HepG2 (cell line): Measurements from ENCODE around the gene MOGAT3. TPM values are rescaled to one million over a fixed set of nuclear protein-coding genes. Genes with fewer than 3 reads are reported as not detected.
"Not testable (repeated sequence)": the region's sequence is repeated elsewhere in the genome, so short reads cannot be mapped to it uniquely, and the experiment has no call there.

ENCODE experiments used
- ATAC-seq: fragments of 200-7000 bp; cut with Tn5 transposase; 3 replicates; pipeline ENCODE4 v1.9.1; 2020; ENCODE audit warnings: mild to moderate bottlenecking, moderate library complexity
- BruUV-seq: library from RNA; stranded (reverse); fragments of 400-500 nt; replicated peaks from 2 replicates; lab custom pipeline; 2021; lab: Mats Ljungman, UMichigan
- CTCF ChIA-PET: fragments of 300-600 bp; formaldehyde crosslinking; extraction: SDS; loops from one replicate; lab custom pipeline; 2021; ENCODE audit warnings: low total read pairs, inconsistent platforms, low intra/inter-chr PET ratio; lab: Yijun Ruan, JAX
- POLR2A ChIA-PET: fragments of 350-600 bp; sonication (Branson Sonifier 250); formaldehyde crosslinking; loops from one replicate; lab custom pipeline; 2020; ENCODE audit warnings: antibody characterized with exemption, inconsistent platforms; lab: Yijun Ruan, JAX
- DNase-seq: peaks from one replicate; pipeline ENCODE4 v3.0.0-alpha.2; 2015; ENCODE audit warnings: low spot score
- FAIRE-seq: peaks from 3 replicates; lab custom pipeline; 2011; peaks lifted over from hg19 to GRCh38; lab: Jason Lieb, UNC
- H2AFZ ChIP-seq: one replicate; pipeline ENCODE4 v1.6.1; 2011; ENCODE audit warnings: low read length, inconsistent platforms
- H3K27ac ChIP-seq: fragments of 300-600 bp; 3 replicates; pipeline ENCODE4 v1.8.0; 2011; ENCODE audit warnings: mixed run types, mild to moderate bottlenecking, mixed read lengths, low read length, inconsistent platforms; ENCODE audit not compliant: insufficient read depth; ENCODE audit errors: extremely low read length
- H3K27me3 ChIP-seq, 2 experiments: fragments of 200-600 bp in 1 of 2; 2 replicates in 1 of 2; 3 replicates in 1 of 2; pipeline versions ENCODE4 v1.6.0 to v1.8.0; 2011; ENCODE audit warnings: low read length in 2 of 2, mild to moderate bottlenecking in 2 of 2, moderate library complexity in 2 of 2, inconsistent platforms in 1 of 2; ENCODE audit not compliant: insufficient read depth in 2 of 2, control insufficient read depth in 1 of 2
- H3K36me3 ChIP-seq, 2 experiments: fragments of 200-600 bp in 1 of 2; replicated peaks in 1 of 2; 2 replicates in 1 of 2; 3 replicates in 1 of 2; pipeline versions ENCODE4 v1.5.1 to v1.8.0; 2011; ENCODE audit warnings: low read length in 2 of 2, inconsistent platforms in 1 of 2; ENCODE audit not compliant: insufficient read depth in 2 of 2, control insufficient read depth in 1 of 2
- H3K4me1 ChIP-seq: 2 replicates; pipeline ENCODE4 v1.5.1; 2012; ENCODE audit warnings: low read length, inconsistent platforms; ENCODE audit not compliant: insufficient read depth
- H3K4me2 ChIP-seq: 2 replicates; pipeline ENCODE4 v1.6.0; 2011; ENCODE audit warnings: low read depth, low read length, inconsistent platforms
- H3K4me3 ChIP-seq, 3 experiments: fragments of 200-600 bp in 1 of 3; sonication (generic), shearing (Covaris generic) in 1 of 3; replicated peaks in 1 of 3; 2 replicates each; pipeline ENCODE4 v1.5.1; 2011 to 2016; ENCODE audit warnings: low read length in 3 of 3, inconsistent platforms in 2 of 3, low read depth in 2 of 3, mild to moderate bottlenecking in 2 of 3, control low read depth in 1 of 3, mixed read lengths in 1 of 3; ENCODE audit not compliant: insufficient read depth in 1 of 3
- H3K79me2 ChIP-seq: one replicate; pipeline ENCODE4 v1.6.1; 2011; ENCODE audit warnings: low read length, inconsistent platforms; ENCODE audit not compliant: insufficient read depth
- H3K9ac ChIP-seq: 2 replicates; pipeline ENCODE4 v1.6.0; 2011; ENCODE audit warnings: mild to moderate bottlenecking, low read depth, low read length, inconsistent platforms; ENCODE audit not compliant: insufficient read depth
- H3K9me3 ChIP-seq: 2 replicates; pipeline ENCODE4 v1.5.1; 2012; ENCODE audit warnings: mild to moderate bottlenecking, low read length
- H4K20me1 ChIP-seq: 2 replicates; pipeline ENCODE4 v1.6.0; 2011; ENCODE audit warnings: inconsistent platforms, mild to moderate bottlenecking, low read length, moderate library complexity; ENCODE audit not compliant: insufficient read depth
- DNMT3B ChIP-seq: conservative IDR thresholded peaks from 2 replicates; pipeline ENCODE4 v1.6.1; 2016; ENCODE audit warnings: missing biosample characterization, control low read depth
- GTF3A ChIP-seq: sonication (generic); formaldehyde crosslinking; conservative IDR thresholded peaks from 2 replicates; pipeline ENCODE4 v1.4.0; 2020; ENCODE audit warnings: mild to moderate bottlenecking, missing genetic modification reagents
- HINFP ChIP-seq: sonication (generic); formaldehyde crosslinking; IDR thresholded peaks from 2 replicates; pipeline ENCODE4 v1.4.0; 2020; ENCODE audit warnings: low read depth, mild to moderate bottlenecking, missing genetic modification reagents
- NBN ChIP-seq: fragments of 450-650 bp; conservative IDR thresholded peaks from 2 replicates; pipeline ENCODE4 v1.6.1; 2017
- NCOR1 ChIP-seq: fragments of 200-600 bp; sonication (generic); IDR thresholded peaks from 2 replicates; pipeline ENCODE4 v1.7.0; 2017; ENCODE audit warnings: antibody characterized with exemption, low read length, borderline replicate concordance
- SNRNP70 ChIP-seq: fragments of 200-400 bp; formaldehyde crosslinking; IDR thresholded peaks from 2 replicates; pipeline ENCODE4 v1.6.1; 2017; ENCODE audit warnings: mild to moderate bottlenecking, low read depth, low read length, moderate library complexity
- TOE1 ChIP-seq: sonication (generic); formaldehyde crosslinking; IDR thresholded peaks from 2 replicates; pipeline ENCODE4 v1.4.0; 2020; ENCODE audit warnings: mild to moderate bottlenecking, missing genetic modification reagents
- YEATS2 ChIP-seq: sonication (generic); formaldehyde crosslinking; IDR thresholded peaks from 2 replicates; pipeline ENCODE4 v1.4.0; 2020; ENCODE audit warnings: missing genetic modification reagents, borderline replicate concordance
- ZEB1 ChIP-seq: IDR thresholded peaks from 2 replicates; pipeline ENCODE4 v1.6.1; 2012; ENCODE audit warnings: mild to moderate bottlenecking, low read depth, inconsistent platforms; ENCODE audit not compliant: insufficient replicate concordance
- ZNF260 ChIP-seq: sonication (generic); formaldehyde crosslinking; IDR thresholded peaks from 2 replicates; pipeline ENCODE4 v1.4.0; 2020; ENCODE audit warnings: missing genetic modification reagents, low read depth, mild to moderate bottlenecking, borderline replicate concordance
- ZNF414 ChIP-seq: sonication (generic); formaldehyde crosslinking; IDR thresholded peaks from 2 replicates; pipeline ENCODE4 v1.5.0; 2020; ENCODE audit warnings: missing genetic modification reagents
- ZNF747 ChIP-seq: sonication (generic); formaldehyde crosslinking; IDR thresholded peaks from 2 replicates; pipeline ENCODE4 v1.8.1; 2023; ENCODE audit warnings: missing genetic modification reagents, mild to moderate bottlenecking, borderline replicate concordance
- ZNF770 ChIP-seq: sonication (generic); formaldehyde crosslinking; IDR thresholded peaks from 2 replicates; pipeline ENCODE4 v1.5.0; 2020; ENCODE audit warnings: mild to moderate bottlenecking, missing genetic modification reagents
- ZSCAN31 ChIP-seq: sonication (generic); formaldehyde crosslinking; IDR thresholded peaks from 2 replicates; pipeline ENCODE4 v1.5.0; 2020; ENCODE audit warnings: low read depth, mild to moderate bottlenecking, missing genetic modification reagents
- WGBS: methylation state at CpG from one replicate; pipeline ENCODE4 v1.1.6; 2017; ENCODE audit warnings: low lambda C conversion rate; 5-methylcytosine and 5-hydroxymethylcytosine counted together
- in situ Hi-C: cut with HindIII; loops from 2 replicates; pipeline ENCODE4 v1.10.0; 2017; ENCODE audit warnings: low pct_unique_long_range_greater_than_20kb; ENCODE audit not compliant: extremely low pct_ligation_motif_present
- intact Hi-C: fragments of 100-400 bp; cut with micrococcal nuclease; formaldehyde crosslinking; loops from one replicate; pipeline ENCODE4 v1.10.0; 2022; ENCODE audit not compliant: unreplicated experiment
- polyA plus RNA-seq, 8 experiments: library from polyadenylated mRNA; depleted of rRNA in 3 of 8; stranded (reverse) in 7 of 8; unstranded in 1 of 8; fragments of >200 nt; fragmentation: Illumina TruSeq in 4 of 8; extraction: Trizol in 4 of 8; gene quantifications; 2 replicates each; pipeline versions ENCODE4 v1.2.1 to v1.2.3, GENCODE V29; 2011 to 2016; ENCODE audit warnings: low read depth in 4 of 8, missing spikeins in 1 of 8, mixed read lengths in 1 of 8; ENCODE audit not compliant: insufficient read depth in 1 of 8
- total RNA-seq, 5 experiments: library from RNA; depleted of rRNA; stranded (reverse); fragments of >200 nt; fragmentation: Illumina TruSeq; extraction: Trizol; gene quantifications; 2 replicates each; pipeline ENCODE4 v1.2.3, GENCODE V29; 2016; ENCODE audit warnings: low read depth in 1 of 5

MOGAT3 gene
- total and polyA plus RNA-seq, 2 of the 13 experiments (the other 11 are each of a cell fraction or from before 2014, with no cell fraction given), result 22.5 to 30.5 TPM

GRCh38 chr7:101199522-101199921, 1.3 kb downstream of the MOGAT3 start:
- H3K9ac ChIP-seq, FAIRE-seq, H3K36me3 ChIP-seq, BruUV-seq, H2AFZ ChIP-seq, ATAC-seq, H4K20me1 ChIP-seq, H3K9me3 ChIP-seq, DNase-seq, intact Hi-C loops, H3K27ac ChIP-seq, H3K27me3 ChIP-seq, in situ Hi-C loops, CTCF ChIA-PET: not testable (repeated sequence)
- 89% methylated on average over 5 of the region's 10 CpGs for WGBS
- POLR2A ChIA-PET, result interaction anchor here (0.7 to 11.6 kb wide), 9 partner anchors 8 to 83 kb away, joined by 4 to 202 read pairs (median 15); partner anchors contain the start of genes CLDN15, FIS1, PLOD3 and ZNHIT1
- peaks cover 62% of the 10 kb centered on the region for H3K4me1 ChIP-seq
- peaks cover 12% of the 10 kb centered on the region for H3K79me2 ChIP-seq
- peak overlapping the region; percentile 74 to 87 (median 84); a peak in 4 of 6 replicates for H3K4me3 ChIP-seq
- H3K4me2 ChIP-seq, result peak overlapping the region; percentile 91
- 0 out of 2 replicates have a peak, but pooled peaks have one; percentile 33 for TF ChIP-seq ZNF414 (CRISPR knock-in tag)
- peak; percentile 93 for TF ChIP-seq ZNF770

GRCh38 chr7:101198476-101198875, 2.4 kb downstream of the MOGAT3 start:
- H3K4me3 ChIP-seq, result no peak overlapping the region
- CTCF ChIA-PET, result no interaction called here
- intact Hi-C loops, result no loop called here

More at GRCh38 chr7:101198476-101198875, 2.4 kb downstream of the MOGAT3 start:
- Histone ChIP-seq H4K20me1 (peaks cover 3% of the 10 kb centered on the region; the same call in 1 of the 2 replicates), H2AFZ (no peak overlapping the region), H3K9ac (no peak overlapping the region), H3K4me1 (peaks cover 55% of the 10 kb centered on the region), H3K27ac (no peak overlapping the region), H3K79me2 (peaks cover 12% of the 10 kb centered on the region), H3K9me3 (no peaks in the 10 kb centered on the region), H3K27me3 (no peaks in the 10 kb centered on the region; a peak in 1 of 5 replicates), H3K36me3 (peaks cover under 1 to 2% of the 10 kb centered on the region in 2 experiments; a peak in 2 of 5 replicates), H3K4me2 (peak overlapping the region; percentile 91; the same call in 1 of the 2 replicates)
- ATAC-seq, result no peak
- DNase-seq, result no peak
- POLR2A ChIA-PET, result interaction anchor here (0.7 to 11.6 kb wide), 3 partner anchors 15 to 55 kb away, joined by 3 to 202 read pairs (median 22); partner anchors contain the start of genes PLOD3 and ZNHIT1
- in situ Hi-C loops, result no loop called here
- no peak for FAIRE-seq
- no peak for TF ChIP-seq GTF3A (CRISPR knock-in tag)
- TF ChIP-seq TOE1, result no peak
- no peak for TF ChIP-seq NBN
- TF ChIP-seq YEATS2 (CRISPR knock-in tag), result no peak
- no peak for TF ChIP-seq SNRNP70
- no peak for TF ChIP-seq ZEB1
- no peak for TF ChIP-seq ZNF260 (CRISPR knock-in tag)
- no peak for TF ChIP-seq NCOR1
- TF ChIP-seq DNMT3B (CRISPR knock-in tag), result no peak
- no peak for TF ChIP-seq ZSCAN31
- TF ChIP-seq HINFP (CRISPR knock-in tag), result no peak
- TF ChIP-seq ZNF747 (CRISPR knock-in tag), result no peak
- 93% methylated on average over 14 of the region's 14 CpGs for WGBS
- BruUV-seq, result no TSS peak
